Measurements from ENCODE around the gene COL9A3. TPM values are rescaled to one million over a fixed set of nuclear protein-coding genes. Genes with fewer than 3 reads are reported as not detected.

Gene COL9A3
- total RNA-seq, 1 experiment from 2014 or later: 8.5 TPM

DNA sequence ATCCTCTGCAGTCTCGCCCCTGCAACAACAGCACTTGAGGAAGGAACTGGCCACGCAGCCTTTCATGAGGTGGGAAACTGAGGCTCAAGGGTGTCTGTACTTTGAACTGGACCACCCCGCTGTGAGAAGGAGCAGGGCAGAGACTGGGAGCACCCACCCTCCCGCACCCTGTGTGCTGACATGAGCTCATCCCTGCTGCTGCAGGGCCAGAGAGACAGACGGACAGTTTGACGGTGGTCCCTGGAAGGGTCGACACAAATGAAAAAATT is 37.5 kb upstream of the COL9A3 start:
- Histone ChIP-seq H2AFZ (no peak overlapping the region), H4K20me1 (ENCODE audit: insufficient read depth) (no peaks in the 10 kb centered on the region), H3K4me1 (replicated peaks; ENCODE audit: insufficient read depth) (peaks cover 10% of the 10 kb centered on the region), H3F3A (ENCODE audit: insufficient read depth, low read depth) (peaks cover 15% of the 10 kb centered on the region; the same call in 1 of the 2 replicates), H3K27me3 (ENCODE audit: insufficient read depth, low read depth) (no peaks in the 10 kb centered on the region), H3K9me2 (ENCODE audit: insufficient read depth) (no peaks in the 10 kb centered on the region), H3K36me3 (ENCODE audit: low read depth) (no peaks in the 10 kb centered on the region), H3K4me2 (no peak overlapping the region), H3K4me3 (no peak overlapping the region), H3K27ac (no peak overlapping the region), H3K9me3 (ENCODE audit: insufficient read depth, low read depth) (no peaks in the 10 kb centered on the region), H3K79me2 (ENCODE audit: low read depth) (no peaks in the 10 kb centered on the region)
- no peak for DNase-seq
- POLR2A ChIA-PET (ENCODE audit: unreplicated experiment): interaction anchor here (0.7 kb wide), 1 partner anchor 12 kb away, joined by 16 read pairs; no protein-coding TSS in a partner anchor
- no peak for TF ChIP-seq EZH2 (IDR thresholded peaks at IDR 0.05; ENCODE audit: low read depth)
- TF ChIP-seq, protein P1, sequence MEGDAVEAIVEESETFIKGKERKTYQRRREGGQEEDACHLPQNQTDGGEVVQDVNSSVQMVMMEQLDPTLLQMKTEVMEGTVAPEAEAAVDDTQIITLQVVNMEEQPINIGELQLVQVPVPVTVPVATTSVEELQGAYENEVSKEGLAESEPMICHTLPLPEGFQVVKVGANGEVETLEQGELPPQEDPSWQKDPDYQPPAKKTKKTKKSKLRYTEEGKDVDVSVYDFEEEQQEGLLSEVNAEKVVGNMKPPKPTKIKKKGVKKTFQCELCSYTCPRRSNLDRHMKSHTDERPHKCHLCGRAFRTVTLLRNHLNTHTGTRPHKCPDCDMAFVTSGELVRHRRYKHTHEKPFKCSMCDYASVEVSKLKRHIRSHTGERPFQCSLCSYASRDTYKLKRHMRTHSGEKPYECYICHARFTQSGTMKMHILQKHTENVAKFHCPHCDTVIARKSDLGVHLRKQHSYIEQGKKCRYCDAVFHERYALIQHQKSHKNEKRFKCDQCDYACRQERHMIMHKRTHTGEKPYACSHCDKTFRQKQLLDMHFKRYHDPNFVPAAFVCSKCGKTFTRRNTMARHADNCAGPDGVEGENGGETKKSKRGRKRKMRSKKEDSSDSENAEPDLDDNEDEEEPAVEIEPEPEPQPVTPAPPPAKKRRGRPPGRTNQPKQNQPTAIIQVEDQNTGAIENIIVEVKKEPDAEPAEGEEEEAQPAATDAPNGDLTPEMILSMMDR (conservative IDR thresholded peaks at IDR 0.05): no peak
- BruUV-seq (replicated peaks): no TSS peak
- intact Hi-C loops (cut with micrococcal nuclease; ENCODE audit: unreplicated experiment): no loop called here
- CTCF ChIA-PET: interaction anchor here (0.6 kb wide), 1 partner anchor 39 kb away, joined by 3 read pairs; no protein-coding TSS in a partner anchor

GRCh38 chr20:62780204-62780603 is 36.6 kb upstream of the COL9A3 start:
- no peaks in the 10 kb centered on the region for H3K36me3 ChIP-seq (ENCODE audit: low read depth)
- no peak overlapping the region for H3K4me3 ChIP-seq
- no peaks in the 10 kb centered on the region for H3K9me3 ChIP-seq (ENCODE audit: insufficient read depth, low read depth)
- no peak for TF ChIP-seq EZH2 (IDR thresholded peaks at IDR 0.05; ENCODE audit: low read depth)
- TF ChIP-seq, protein P1 (conservative IDR thresholded peaks at IDR 0.05): no peak
- intact Hi-C loops (cut with micrococcal nuclease; ENCODE audit: unreplicated experiment): no loop called here
- H3F3A ChIP-seq (ENCODE audit: insufficient read depth, low read depth): peaks cover 14% of the 10 kb centered on the region; the same call in 1 of the 2 replicates
- peaks cover 8% of the 10 kb centered on the region for H3K4me1 ChIP-seq (replicated peaks; ENCODE audit: insufficient read depth)
- no peaks in the 10 kb centered on the region for H4K20me1 ChIP-seq (ENCODE audit: insufficient read depth)
- no peak for DNase-seq
- CTCF ChIA-PET: interaction anchor here (0.6 kb wide), 1 partner anchor 40 kb away, joined by 3 read pairs; no protein-coding TSS in a partner anchor
- POLR2A ChIA-PET (ENCODE audit: unreplicated experiment): no interaction called here
- H2AFZ ChIP-seq: no peak overlapping the region
- H3K27ac ChIP-seq: no peak overlapping the region
- H3K27me3 ChIP-seq (ENCODE audit: insufficient read depth, low read depth): no peaks in the 10 kb centered on the region
- no peak overlapping the region for H3K4me2 ChIP-seq
- no peaks in the 10 kb centered on the region for H3K79me2 ChIP-seq (ENCODE audit: low read depth)
- no TSS peak for BruUV-seq (replicated peaks)
- H3K9me2 ChIP-seq (ENCODE audit: insufficient read depth): no peaks in the 10 kb centered on the region

DNA sequence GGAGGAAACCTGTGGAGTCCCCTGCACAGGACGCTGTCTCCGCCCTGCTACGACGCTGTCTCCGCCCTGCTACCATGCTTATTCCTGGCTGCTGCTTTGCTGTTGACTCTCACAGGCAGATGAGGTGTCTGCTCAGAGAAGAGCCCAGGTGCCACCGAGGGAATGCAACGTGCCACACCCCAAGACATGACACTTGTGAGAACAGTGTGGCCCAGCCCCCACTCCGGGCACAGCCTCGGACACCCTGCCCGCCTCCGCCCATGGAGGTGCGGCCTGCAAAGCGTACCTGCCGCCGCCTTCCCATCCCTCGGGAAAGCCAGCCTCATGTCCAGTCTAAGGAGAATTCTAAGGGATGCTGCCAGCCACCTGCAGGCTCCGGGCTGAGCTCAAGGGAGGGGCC is 36.2 kb upstream of the COL9A3 start:
- Histone ChIP-seq H3K4me3 (no peak overlapping the region), H3K79me2 (ENCODE audit: low read depth) (no peaks in the 10 kb centered on the region), H3K9me3 (ENCODE audit: insufficient read depth, low read depth) (no peaks in the 10 kb centered on the region), H4K20me1 (ENCODE audit: insufficient read depth) (no peaks in the 10 kb centered on the region), H3K36me3 (ENCODE audit: low read depth) (no peaks in the 10 kb centered on the region), H3F3A (ENCODE audit: insufficient read depth, low read depth) (peaks cover 14% of the 10 kb centered on the region; the same call in 1 of the 2 replicates), H3K27me3 (ENCODE audit: insufficient read depth, low read depth) (no peaks in the 10 kb centered on the region), H3K27ac (no peak overlapping the region), H3K9me2 (ENCODE audit: insufficient read depth) (no peaks in the 10 kb centered on the region), H2AFZ (no peak overlapping the region), H3K4me1 (replicated peaks; ENCODE audit: insufficient read depth) (peaks cover 8% of the 10 kb centered on the region), H3K4me2 (no peak overlapping the region)
- TF ChIP-seq, protein P1 (conservative IDR thresholded peaks at IDR 0.05): no peak
- intact Hi-C loops (cut with micrococcal nuclease; ENCODE audit: unreplicated experiment): no loop called here
- ChIA-PET CTCF (no interaction called here), POLR2A (ENCODE audit: unreplicated experiment) (no interaction called here)
- no TSS peak for BruUV-seq (replicated peaks)
- no peak for DNase-seq

Data from PC-9 (cell line).